ENCODE data around the gene SMC3. TPM values are rescaled to one million over a fixed set of nuclear protein-coding genes. Genes with fewer than 3 reads are reported as not detected.

Gene SMC3
- total and polyA plus RNA-seq, 3 donors from 2014 or later: 28.7 to 86.8 (median 65.4) TPM

- no peak for DNase-seq
- no peaks in the 10 kb centered on the region for H3K36me3 ChIP-seq (ENCODE audit: low read depth, missing control alignments)
- H3K9me3 ChIP-seq: no peaks in the 10 kb centered on the region
- TF ChIP-seq CTCF (IDR thresholded peaks at IDR 0.05) (no peak), POLR2A (IDR thresholded peaks at IDR 0.05) (no peak)
- 82 to 92% methylated on average over 3 of the region's 3 CpGs for WGBS, 2 donors
- intact Hi-C loops (cut with DNase I; ENCODE audit: low total_unique reads): no loop called here
- H3K27me3 ChIP-seq: no peaks in the 10 kb centered on the region
- H3K27ac ChIP-seq: no peak overlapping the region
- H3K4me3 ChIP-seq: no peak overlapping the region
- H3K4me1 ChIP-seq: peaks cover 3% of the 10 kb centered on the region
Observed at GRCh38 chr10:110647136-110647430, 79.6 kb downstream of the SMC3 start.

GRCh38 chr10:110648692-110649346 lies 81.3 kb downstream of the SMC3 start:
- TF ChIP-seq POLR2A (IDR thresholded peaks at IDR 0.05) (no peak), CTCF (IDR thresholded peaks at IDR 0.05) (no peak)
- 91 to 98% methylated on average over 3 of the region's 3 CpGs for WGBS, 2 donors
- Histone ChIP-seq H3K4me3 (no peak overlapping the region), H3K4me1 (no peaks in the 10 kb centered on the region), H3K27ac (no peak overlapping the region), H3K27me3 (no peaks in the 10 kb centered on the region), H3K9me3 (no peaks in the 10 kb centered on the region), H3K36me3 (ENCODE audit: low read depth, missing control alignments) (no peaks in the 10 kb centered on the region)
- no peak for DNase-seq
- intact Hi-C loops (cut with DNase I; ENCODE audit: low total_unique reads): no loop called here

GRCh38 chr10:110649347-110650264 lies 82.1 kb downstream of the SMC3 start:
- no peaks in the 10 kb centered on the region for H3K4me1 ChIP-seq
- intact Hi-C loops (cut with DNase I; ENCODE audit: low total_unique reads): no loop called here
- no peaks in the 10 kb centered on the region for H3K27me3 ChIP-seq
- no peak for DNase-seq
- H3K9me3 ChIP-seq: no peaks in the 10 kb centered on the region
- no peaks in the 10 kb centered on the region for H3K36me3 ChIP-seq (ENCODE audit: low read depth, missing control alignments)
- no peak for TF ChIP-seq POLR2A (IDR thresholded peaks at IDR 0.05)
- TF ChIP-seq CTCF (IDR thresholded peaks at IDR 0.05): no peak
- 75% methylated on average over 6 of the region's 6 CpGs for WGBS, 2 donors
- no peak overlapping the region for H3K27ac ChIP-seq
- no peak overlapping the region for H3K4me3 ChIP-seq

GRCh38 chr10:110650265-110650668 lies 82.8 kb downstream of the SMC3 start:
- intact Hi-C loops (cut with DNase I; ENCODE audit: low total_unique reads): no loop called here
- WGBS, 2 donors: 83 to 88% methylated on average over 1 of the region's 1 CpG
- H3K4me3 ChIP-seq: no peak overlapping the region

More at GRCh38 chr10:110650265-110650668, 82.8 kb downstream of the SMC3 start:
- Histone ChIP-seq H3K36me3 (ENCODE audit: low read depth, missing control alignments) (no peaks in the 10 kb centered on the region), H3K9me3 (no peaks in the 10 kb centered on the region), H3K27ac (no peak overlapping the region), H3K4me1 (no peaks in the 10 kb centered on the region), H3K27me3 (no peaks in the 10 kb centered on the region)
- TF ChIP-seq POLR2A (IDR thresholded peaks at IDR 0.05) (no peak), CTCF (IDR thresholded peaks at IDR 0.05) (no peak)
- no peak for DNase-seq
